ES-I3 (cell line): ENCODE results near the gene NFAT5.
"Not testable (repeated sequence)": the region's sequence is repeated elsewhere in the genome, so short reads cannot be mapped to it uniquely, and the experiment has no call there.

Experiments used
- H3K36me3 ChIP-seq: 2 replicates; pipeline ENCODE4 v1.6.1; 2013; ENCODE audit warnings: mild to moderate bottlenecking, low read length, control low read depth, moderate library complexity; ENCODE audit not compliant: insufficient read depth
- H3K4me1 ChIP-seq: 2 replicates; pipeline ENCODE4 v1.6.1; 2013; ENCODE audit warnings: mild to moderate bottlenecking, control low read depth, low read length; ENCODE audit not compliant: insufficient read depth
- H3K9ac ChIP-seq: 2 replicates; pipeline ENCODE4 v1.6.1; 2013; ENCODE audit warnings: low read depth, mild to moderate bottlenecking, low read length, moderate library complexity
- H3K9me3 ChIP-seq: 2 replicates; pipeline ENCODE4 v1.6.1; 2013; ENCODE audit warnings: mild to moderate bottlenecking, low read length, moderate library complexity; ENCODE audit not compliant: control insufficient read depth, insufficient read depth

NFAT5 gene

DNA sequence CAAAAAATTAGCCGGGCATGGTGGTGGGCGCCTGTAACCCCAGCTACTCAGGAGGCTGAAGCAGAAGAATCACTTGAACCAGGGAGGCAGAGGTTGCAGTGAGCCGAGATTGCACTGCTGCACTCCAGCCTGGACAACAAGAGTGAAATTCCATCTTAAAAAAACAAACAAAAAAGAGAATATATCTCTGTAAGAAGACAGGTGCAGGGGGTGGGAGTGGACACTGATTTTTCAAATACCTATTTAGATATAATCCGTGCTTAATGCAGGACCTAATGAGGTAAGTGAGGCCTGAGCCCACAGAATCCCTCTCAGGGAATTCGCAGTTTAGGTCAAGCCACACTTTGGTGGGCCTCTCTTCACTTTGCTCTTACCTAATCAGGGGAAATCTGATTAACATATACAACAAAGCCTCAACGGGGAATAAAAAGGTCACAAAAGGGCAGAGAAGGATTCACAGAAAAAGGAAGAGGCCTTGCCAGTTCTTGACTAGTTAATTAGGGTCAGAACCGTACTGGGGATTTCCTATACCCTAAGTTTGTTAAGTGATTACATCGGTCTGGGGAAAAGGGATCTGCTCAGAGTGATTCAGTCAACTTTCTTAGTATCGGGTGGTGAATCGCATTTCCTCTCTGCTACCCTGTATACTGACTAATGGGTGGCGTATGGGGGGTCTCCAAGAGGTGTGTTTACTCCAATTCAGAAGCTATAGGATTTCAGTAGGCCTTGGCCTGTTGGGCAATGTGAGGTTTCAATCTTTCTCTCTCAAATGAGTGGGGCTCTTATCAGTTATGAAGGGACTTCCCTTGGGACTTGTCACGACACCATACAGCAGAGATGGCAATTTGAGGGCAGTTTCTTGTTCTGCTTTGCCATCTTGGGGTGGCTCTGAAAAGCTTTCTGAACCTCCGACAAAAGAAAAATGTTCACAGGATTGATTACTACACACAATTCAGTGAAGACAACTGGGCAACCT lies 1.9 kb upstream of the NFAT5 start:
- Histone ChIP-seq H3K4me1 (peaks cover 11% of the 10 kb centered on the region), H3K9me3 (no peaks in the 10 kb centered on the region), H3K36me3 (no peaks in the 10 kb centered on the region), H3K9ac (peak overlapping the region; percentile 90)

DNA sequence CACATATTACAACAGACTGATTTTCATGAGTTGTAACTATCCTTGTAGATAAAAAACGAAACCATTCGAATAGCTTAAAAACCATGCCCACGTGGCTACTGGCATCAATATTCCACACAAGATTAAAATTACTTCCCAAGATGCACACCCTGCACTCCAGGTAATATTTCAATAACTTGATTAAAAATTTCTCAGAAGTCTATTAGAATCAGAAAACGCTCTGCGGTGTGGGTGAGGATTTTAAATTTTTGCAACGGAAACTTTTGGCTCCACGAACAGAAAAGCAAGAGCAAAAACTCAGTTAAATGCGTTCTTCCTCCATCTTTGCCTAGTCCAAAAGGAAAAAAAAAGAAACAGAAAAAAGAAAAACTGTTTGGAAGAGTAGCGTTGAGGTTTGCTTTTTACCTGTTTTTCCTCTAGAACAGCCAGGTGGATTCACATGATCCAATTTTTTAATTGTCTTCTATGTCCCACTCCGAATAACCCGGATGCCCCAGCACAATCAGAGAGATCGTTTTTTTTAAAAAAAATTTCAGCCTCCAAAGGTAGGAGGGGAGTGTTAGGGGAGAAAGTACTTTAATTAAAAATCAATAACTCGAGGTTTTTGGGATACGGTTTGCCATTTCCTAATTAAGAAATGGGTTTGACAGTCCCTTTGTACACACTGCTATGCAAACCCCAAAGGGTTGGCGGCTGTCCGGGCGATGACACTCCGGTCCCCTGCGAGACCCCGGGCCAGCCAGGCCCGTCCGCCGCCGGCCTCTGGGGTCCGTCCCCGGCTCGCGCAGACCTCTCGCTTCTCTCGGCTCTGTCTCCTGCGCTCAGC lies 708 bp upstream of the NFAT5 start:
- Histone ChIP-seq H3K4me1 (peaks cover 18% of the 10 kb centered on the region), H3K36me3 (no peaks in the 10 kb centered on the region), H3K9me3 (no peaks in the 10 kb centered on the region), H3K9ac (peak overlapping the region; percentile 90)

DNA sequence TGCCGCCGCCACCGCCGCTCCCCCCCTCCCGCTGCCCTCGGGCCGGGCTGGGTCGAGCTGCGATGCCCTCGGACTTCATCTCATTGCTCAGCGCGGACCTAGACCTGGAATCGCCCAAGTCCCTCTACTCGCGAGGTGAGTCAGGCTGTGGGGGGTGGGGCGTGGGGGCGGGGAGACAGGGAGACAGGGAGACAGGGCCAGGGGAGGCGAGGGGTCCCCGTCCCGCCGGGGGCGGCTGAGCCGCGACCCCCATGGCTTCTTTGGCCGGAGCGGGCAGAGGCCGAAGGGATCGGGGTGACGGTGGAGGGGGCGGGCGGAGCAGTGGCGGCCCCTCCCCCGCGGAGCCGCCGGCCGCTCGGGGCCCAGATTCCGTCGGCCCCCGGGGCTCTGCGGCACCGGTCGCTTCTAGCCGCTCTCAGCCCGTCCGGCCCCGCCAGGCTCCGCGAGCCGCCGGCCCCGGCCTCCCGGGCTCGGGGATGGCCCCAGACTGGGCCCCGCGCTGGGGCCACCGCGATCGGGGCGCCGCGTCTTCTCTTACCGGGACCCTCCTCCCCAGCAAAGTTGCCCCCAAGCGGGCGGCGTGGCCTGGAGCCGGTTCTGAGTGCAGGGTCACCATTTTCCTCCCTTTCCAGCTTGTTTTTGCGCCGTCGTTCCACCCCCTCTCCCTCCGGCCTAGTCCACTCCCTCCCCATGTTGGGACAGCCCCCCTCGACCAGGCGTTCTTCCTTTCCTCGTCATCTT lies 644 bp downstream of the NFAT5 start:
- Histone ChIP-seq H3K9me3 (no peaks in the 10 kb centered on the region), H3K4me1 (peaks cover 18% of the 10 kb centered on the region), H3K36me3 (no peaks in the 10 kb centered on the region), H3K9ac (peak overlapping the region; percentile 97)

DNA sequence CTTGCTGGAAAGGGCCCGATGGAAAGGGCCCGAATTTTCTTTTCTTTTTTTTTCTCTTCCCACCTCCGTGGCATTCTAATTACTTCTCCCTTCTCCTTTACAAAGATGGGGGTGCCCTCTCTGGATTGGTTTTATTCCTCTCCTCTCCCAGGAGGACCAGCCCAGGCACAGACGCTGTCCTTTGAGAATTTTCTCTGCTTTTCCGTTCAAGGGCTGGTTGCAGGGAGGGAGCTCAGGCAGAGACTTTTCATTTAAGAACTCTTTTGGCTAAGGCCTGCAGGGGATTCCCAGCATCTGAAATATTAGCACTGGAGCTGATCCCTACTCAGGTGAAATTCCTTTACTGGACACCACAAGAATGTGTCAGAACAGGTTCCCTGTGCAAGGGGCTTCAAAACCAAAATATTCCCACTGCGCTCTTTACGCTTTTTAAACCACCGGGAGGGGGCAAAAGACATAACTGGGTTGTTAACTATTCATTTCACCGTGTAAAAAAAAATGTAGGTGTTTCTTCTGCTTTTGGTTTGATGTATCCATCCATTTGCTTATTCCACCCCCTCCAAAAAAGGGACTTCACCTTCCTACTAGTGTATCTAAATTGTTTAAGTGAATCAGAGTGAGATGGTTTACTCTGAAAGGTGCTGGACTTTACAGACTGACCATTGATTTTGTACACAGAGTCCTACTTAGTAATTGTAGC lies 1.4 kb downstream of the NFAT5 start:
- H3K4me1 ChIP-seq = peaks cover 18% of the 10 kb centered on the region
- H3K9ac ChIP-seq = peak overlapping the region; percentile 97
- H3K36me3 ChIP-seq = no peaks in the 10 kb centered on the region
- H3K9me3 ChIP-seq = no peaks in the 10 kb centered on the region

DNA sequence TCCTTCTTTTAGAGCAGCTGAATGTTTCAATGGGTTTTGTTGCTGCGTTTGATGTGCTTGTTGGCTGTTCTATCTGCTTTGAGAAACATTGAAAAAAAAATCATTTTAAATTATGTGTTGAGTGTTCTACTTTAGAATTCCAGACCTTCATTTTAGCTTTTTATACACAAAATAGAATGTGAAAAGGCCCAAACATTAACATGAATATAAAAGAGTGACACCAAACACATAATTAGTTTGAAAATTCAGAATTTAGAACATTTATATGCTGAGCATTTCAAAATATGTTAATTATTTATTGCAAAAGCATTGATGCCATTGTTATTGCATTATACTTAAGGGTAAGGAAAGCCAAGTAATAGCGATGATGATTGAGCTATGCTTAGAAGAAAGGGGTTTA lies 2.9 kb downstream of the NFAT5 start:
- Histone ChIP-seq H3K4me1 (peaks cover 16% of the 10 kb centered on the region), H3K9me3 (no peaks in the 10 kb centered on the region), H3K9ac (0 out of 2 replicates have a peak overlapping the region, but pooled peaks have one; percentile 6), H3K36me3 (no peaks in the 10 kb centered on the region)

DNA sequence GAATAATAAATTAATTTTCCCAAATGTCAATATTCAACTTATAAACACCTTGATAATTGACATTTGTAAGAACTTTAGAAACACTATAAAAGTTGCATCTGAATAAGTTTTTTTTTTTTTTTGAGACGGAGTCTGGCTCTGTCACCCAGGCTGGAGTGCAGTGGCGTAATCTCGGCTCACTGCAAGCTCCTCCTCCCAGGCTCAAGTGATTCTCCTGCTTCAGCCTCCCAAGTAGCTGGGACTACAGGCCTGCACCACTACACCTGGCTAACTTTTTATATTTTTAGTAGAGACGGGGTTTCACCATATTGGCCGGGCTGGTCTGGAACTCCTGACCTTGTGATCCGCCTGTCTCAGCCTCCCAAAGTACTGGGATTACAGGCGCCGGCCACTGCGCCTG lies 13.0 kb downstream of the NFAT5 start:
- H3K36me3 ChIP-seq, H3K9me3 ChIP-seq, H3K4me1 ChIP-seq, H3K9ac ChIP-seq: not testable (repeated sequence)

DNA sequence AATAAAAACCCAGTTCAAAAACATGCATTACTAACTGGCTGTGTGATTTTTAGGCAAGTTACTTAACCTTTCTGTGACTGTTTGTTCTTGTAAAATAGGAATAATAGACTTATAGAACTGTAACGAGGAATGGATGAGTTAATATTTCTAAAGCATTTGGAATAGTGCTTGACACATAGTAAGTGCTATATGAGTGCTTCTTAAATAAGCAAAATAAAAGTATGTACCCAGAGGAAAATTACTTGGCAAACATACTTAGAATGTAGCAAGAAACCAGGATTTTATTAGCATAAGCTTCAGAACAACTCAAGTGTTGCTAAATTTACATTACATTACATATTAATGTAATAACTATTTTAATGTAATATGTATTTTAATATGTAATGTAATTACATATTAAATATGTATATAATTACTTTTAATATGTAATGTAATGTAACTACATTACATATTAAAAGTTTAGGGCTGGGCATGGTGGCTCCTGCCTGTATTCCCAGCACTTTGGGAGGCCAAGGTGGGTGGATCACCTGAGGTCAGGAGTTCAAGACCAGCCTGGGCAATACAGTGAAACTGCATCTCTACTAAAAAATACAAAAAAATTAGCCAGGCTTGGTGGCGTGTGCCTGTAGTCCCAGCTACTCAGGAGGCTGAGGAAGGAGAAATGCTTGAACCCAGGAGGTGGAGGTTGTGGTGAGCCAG lies 14.2 kb downstream of the NFAT5 start:
- Histone ChIP-seq H3K9ac (no peak overlapping the region), H3K36me3 (no peaks in the 10 kb centered on the region), H3K4me1 (no peaks in the 10 kb centered on the region), H3K9me3 (no peaks in the 10 kb centered on the region)

DNA sequence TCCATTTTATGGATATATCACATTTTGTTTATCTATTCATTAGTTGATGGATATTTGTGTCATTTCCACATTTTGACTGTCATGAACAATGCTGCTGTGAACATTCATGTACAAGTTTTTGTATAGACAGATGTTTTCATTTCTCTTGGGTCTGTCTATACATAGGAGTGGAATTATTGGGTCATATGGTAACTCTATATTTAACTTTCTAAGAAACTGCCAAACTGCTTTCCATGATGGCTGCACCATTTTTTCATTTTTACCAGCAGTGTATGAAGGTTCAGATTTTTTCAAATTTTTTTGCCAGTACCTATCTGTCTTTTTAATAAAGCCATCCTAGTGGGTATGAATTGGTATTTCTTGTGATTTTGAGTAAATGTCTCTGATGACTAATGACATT lies 15.5 kb downstream of the NFAT5 start:
- no peaks in the 10 kb centered on the region; the same call in 1 of the 2 replicates for H3K36me3 ChIP-seq
- no peaks in the 10 kb centered on the region for H3K4me1 ChIP-seq
- no peak overlapping the region for H3K9ac ChIP-seq
- no peaks in the 10 kb centered on the region for H3K9me3 ChIP-seq

DNA sequence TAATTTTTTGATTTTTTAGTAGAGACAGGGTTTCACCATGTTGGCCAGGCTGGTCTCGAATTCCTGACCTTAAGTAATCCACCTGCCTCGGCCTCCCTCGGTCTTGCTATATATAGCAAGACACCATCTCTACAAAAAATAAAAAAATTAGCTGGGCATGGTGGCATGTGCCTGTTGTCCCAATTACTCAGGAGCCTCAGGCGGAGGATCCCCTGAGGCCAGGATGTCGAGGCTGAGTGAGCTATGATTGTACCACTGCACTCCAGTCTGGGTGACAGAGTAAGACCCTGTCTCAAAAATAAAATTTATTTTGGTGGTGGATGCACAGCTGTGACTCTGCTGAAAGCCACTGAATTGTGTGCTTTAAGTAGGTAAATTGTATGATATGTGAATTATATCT lies 18.7 kb downstream of the NFAT5 start:
- not testable (repeated sequence) for H3K9ac ChIP-seq, H3K36me3 ChIP-seq, H3K9me3 ChIP-seq, H3K4me1 ChIP-seq

DNA sequence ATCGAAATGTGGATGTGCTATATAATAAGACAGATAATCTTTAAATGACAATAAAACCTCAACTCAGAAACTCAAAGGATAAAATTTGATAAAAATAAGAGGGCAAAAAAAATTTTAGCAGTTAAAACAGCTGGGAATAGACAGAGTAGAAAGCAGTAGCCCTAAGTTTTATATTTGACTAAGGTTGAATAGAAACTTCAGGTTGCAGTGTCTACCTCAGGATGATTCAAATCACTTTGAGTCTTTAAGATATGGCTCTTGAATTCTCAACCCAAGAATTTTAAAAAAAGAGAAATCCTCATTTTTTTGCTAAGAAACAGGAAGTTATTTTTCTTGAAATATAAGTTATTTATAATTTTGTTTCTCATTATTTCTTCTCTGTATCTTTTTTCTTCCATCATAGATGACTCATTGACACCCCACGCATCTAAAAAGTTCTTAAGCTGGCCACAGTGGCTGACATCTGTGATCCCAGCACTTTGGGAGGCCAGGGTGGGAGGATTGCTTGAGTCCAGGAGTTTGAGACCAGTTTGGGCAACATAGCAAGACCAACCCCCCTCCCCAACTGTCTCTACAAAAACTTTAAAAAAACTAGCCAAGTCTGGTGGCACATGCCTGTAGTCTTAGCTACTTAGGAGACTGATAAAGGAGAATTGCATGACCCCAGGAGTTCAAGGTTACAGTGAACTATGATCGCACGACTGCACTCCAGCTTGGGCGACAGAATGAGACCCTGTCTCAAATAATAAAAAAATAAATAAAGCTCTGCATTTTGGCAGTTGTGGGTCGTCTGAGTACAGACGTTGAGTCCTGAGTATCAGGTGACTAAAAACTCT lies 23.9 kb downstream of the NFAT5 start:
- no peaks in the 10 kb centered on the region for H3K4me1 ChIP-seq
- no peaks in the 10 kb centered on the region for H3K9me3 ChIP-seq

DNA sequence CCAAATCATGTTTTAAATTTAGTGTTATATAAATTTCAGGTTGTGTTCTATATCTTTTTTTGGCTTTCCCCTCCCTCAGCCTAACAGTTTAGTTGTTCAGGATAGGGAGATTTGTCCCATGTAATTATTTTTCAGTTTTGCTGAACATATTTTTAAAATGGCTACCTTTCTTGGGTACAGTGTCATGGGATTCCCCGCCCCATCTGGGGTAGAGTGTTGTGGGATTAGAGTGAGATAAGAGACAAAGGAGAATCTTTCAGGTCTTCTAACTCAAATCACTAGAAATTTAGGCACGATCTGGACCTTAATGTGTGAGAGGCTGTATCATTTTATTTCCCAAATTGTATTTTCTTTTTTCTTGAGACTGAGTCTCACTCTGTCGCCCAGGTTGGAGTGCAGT lies 24.8 kb downstream of the NFAT5 start:
- Histone ChIP-seq H3K4me1 (no peaks in the 10 kb centered on the region), H3K9me3 (no peaks in the 10 kb centered on the region), H3K9ac (no peak overlapping the region), H3K36me3 (no peaks in the 10 kb centered on the region; the same call in 1 of the 2 replicates)

More for the DNA sequence above, 23.9 kb downstream of the NFAT5 start:
- Histone ChIP-seq H3K9ac (no peak overlapping the region), H3K36me3 (no peaks in the 10 kb centered on the region; the same call in 1 of the 2 replicates)

DNA sequence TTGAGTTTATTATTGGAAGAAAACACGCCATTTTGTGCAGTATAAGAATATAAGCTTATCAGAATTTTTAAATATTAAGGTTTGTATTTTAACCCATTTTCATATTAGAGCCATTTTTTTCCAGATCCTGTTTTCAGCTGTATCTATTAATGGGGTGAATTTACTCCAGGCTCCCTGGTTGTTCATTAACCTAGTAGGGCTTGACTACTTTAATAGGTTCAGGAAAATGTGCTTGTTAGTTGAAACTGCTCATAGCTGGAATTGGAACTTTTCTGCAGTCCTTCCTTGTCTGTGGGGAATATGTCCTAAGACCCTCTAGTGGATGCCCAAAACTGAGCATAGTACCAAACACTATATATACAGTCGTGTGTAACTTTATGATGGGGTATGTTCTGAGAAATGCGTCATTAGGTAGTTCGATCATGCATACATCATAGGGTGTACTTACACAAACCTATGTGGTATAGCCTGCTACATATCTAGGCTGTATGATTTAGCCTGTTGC lies 28.0 kb downstream of the NFAT5 start:
- no peaks in the 10 kb centered on the region for H3K36me3 ChIP-seq
- H3K4me1 ChIP-seq = no peaks in the 10 kb centered on the region
- no peaks in the 10 kb centered on the region for H3K9me3 ChIP-seq
- no peak overlapping the region for H3K9ac ChIP-seq
